VCaP (cell line): ENCODE results near the gene CDX2.
"Not testable (repeated sequence)": the region's sequence is repeated elsewhere in the genome, so short reads cannot be mapped to it uniquely, and the experiment has no call there.

ENCODE experiments used
- H3K27ac ChIP-seq: fragments of 450-650 bp; 2 replicates; pipeline ENCODE4 v1.5.1; 2017
- CTCF ChIP-seq: fragments of 450-650 bp; conservative IDR thresholded peaks from 2 replicates; pipeline ENCODE4 v1.5.1; 2017; ENCODE audit warnings: mild to moderate bottlenecking, moderate library complexity

CDX2 gene

DNA sequence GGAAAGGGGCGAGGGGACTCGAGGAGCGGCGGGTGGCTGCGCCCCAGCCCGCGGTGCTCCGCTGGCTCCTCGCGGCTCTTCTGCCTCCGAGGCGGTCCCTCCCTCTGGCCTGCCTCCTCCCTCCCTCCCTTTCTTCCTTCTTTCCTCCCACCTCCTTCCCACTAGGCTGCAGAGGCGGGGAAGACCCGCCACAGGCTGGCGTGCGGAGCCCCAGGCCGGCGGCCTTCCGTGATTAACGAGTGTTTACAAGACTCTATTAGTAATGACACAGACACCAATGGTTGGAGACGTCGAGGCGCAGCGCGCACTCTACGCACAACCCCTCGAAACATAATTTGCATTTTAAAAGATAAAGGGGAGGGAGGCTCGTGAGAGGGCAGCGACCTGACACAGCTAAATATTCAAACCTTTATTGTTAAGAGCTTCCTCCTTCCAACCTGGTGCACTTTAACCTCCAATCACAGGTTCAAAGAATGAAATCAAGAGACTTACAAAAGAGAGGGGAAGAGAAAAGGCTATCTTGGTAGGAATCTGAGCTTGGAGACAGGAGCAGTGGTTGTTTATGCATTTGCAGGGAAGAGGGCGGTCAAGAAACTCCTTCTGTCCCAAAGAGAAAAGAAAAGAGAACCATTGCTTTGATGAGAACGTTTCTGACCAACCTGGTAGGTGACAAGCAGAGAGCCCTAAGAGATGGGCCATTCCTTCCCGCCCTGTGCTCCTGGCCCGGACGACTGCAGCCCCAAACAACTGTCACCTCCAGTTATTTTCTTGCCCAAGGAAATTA, at the start of gene CDX2:
TSS of gene CDX2 (minus strand) at position 234 of the 784 bp plus-strand sequence. CDS start 309 bp downstream, outside the sequence.
- no peak for TF ChIP-seq CTCF
- H3K27ac ChIP-seq = peak within 1 kb of the TSS; percentile 89

GRCh38 chr13:28014301-28014700, 45.2 kb upstream of the CDX2 start:
- TF ChIP-seq CTCF = no peak
- no peak overlapping the region for H3K27ac ChIP-seq

DNA sequence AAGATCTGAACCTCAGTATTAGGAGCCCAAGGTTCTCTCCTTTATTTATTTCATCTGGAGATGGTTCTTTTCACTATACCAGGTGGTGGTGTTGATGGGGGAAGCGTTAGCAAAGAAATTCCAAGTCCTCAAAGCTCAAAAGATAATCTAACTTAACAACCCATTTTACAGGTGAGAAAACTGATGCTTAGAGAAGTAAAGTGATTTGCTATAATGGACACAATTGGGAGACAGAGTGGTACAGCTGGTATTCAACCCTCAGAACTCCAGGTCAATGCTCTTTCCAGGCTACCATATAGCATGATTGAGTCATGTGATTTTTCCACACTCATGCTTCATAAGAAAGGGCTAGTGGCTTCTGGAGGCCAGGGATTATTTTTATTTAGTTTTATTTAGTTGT, 44.4 kb upstream of the CDX2 start:
- no peak for TF ChIP-seq CTCF
- no peak overlapping the region for H3K27ac ChIP-seq

DNA sequence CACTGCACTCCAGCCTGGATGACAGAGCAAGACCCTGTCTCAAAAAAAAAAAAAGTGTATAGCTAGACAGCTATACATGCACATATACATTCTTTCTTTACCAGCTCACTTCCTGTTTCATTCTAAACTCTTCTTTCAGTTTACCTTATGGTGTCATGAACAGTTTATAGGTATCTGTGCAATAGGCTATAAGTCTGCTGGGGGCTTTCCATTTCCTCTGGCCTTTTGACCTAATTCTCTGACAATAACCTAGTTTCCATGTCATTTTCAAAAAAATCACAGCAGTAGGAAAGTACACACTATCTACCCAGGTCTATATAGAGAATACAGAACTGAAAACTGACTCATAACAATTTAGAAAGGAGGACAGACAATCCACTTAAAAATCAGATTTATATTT, 43.8 kb upstream of the CDX2 start:
- no peak overlapping the region for H3K27ac ChIP-seq
- TF ChIP-seq CTCF = no peak

DNA sequence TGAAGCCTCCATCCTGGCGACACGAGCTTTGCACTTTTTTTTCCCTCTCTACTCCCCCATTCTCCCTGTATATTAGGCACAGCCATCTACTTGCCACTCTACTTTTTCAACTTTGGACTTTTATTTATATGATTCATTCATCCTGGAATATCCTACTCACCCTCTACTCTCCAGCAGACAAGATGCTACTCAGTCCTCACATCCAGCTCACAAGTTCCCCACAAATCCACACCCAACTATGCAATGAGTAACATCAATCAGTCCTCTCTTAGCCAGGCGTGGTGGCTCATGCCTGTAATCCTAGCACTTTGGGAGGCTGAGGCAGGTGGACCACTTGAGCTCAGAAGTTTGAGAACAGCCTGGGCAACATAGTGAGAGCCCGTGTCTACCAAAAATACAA, 43.3 kb upstream of the CDX2 start:
- TF ChIP-seq CTCF = no peak
- H3K27ac ChIP-seq = no peak overlapping the region

DNA sequence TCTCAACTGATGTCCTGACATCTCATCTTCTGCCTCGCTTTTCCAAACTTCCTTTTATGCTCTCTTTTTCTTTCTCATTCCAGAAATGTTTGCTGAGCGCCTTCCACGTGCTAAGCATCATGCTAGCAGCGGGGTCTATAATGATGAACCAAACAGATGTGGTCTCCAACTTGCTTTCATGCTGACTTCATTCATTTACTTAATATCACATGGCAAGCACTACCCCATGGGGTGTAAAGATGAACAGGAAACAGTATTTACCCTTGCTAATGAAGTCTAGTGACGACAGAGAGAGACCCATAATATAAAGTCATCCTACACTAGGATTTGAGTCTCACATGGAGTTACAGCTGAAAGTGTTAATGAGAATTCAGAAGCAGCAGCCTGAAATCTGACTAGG, 40.9 kb upstream of the CDX2 start:
- no peak overlapping the region for H3K27ac ChIP-seq
- no peak for TF ChIP-seq CTCF

- not testable (repeated sequence) for H3K27ac ChIP-seq
Observed at GRCh38 chr13:28005016-28005415, 35.9 kb upstream of the CDX2 start.

DNA sequence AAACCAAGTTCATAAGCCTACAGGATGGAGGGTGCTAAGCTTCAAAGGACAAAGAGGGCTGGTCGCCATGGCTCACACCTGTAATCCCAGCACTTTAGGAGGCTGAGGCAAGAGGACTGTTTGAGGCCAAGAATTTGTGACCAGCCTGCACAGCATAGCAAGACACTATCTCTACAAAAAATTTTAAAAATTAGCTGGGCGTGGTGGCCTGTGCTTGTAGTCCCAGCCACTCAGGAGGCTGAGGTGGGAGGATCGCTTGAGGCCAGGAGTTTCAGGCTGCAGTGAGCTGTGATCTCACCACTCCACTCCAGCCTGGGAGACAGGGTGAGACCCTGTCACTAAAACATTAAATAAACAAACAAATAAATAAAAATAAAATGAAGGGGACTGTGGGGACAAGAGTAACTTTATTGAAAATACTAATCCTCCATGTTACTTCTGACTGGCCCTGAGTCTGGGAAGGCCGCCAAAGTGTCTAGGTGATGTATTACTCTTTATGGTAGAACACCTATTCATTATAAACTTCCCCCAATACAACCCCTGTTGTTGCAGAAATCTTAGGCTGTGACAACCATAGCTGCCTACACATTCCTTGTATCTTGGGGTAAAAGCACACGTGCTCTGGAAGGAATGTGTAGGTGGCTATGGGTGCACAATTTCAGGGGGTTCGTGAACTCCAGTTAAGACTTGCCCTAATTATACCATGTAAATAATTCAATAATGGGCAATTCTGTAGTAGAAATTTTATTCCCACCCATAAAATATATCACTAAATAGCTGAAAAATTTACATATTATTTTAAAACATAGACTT, 34.0 kb upstream of the CDX2 start:
- TF ChIP-seq CTCF = no peak

More for the DNA sequence above, 34.0 kb upstream of the CDX2 start:
- H3K27ac ChIP-seq = no peak overlapping the region
